KMS-11 (cell line): Measurements from ENCODE around the gene RPL13.

Experiments
- H2AFZ ChIP-seq: fragments of 200-600 bp; sonication (generic); 2 replicates; pipeline ENCODE4 v1.6.1; 2016; ENCODE audit warnings: antibody characterized with exemption, mixed run types, low read depth
- H3K27ac ChIP-seq: fragments of 200-600 bp; sonication (generic); 2 replicates; pipeline ENCODE4 v1.6.1; 2016; ENCODE audit warnings: mild to moderate bottlenecking, mixed run types
- H3K27me3 ChIP-seq: fragments of 200-600 bp; sonication (generic); 2 replicates; pipeline ENCODE4 v1.6.1; 2017; ENCODE audit warnings: mild to moderate bottlenecking, low read depth, mixed run types, moderate library complexity; ENCODE audit not compliant: insufficient read depth
- H3K36me3 ChIP-seq: fragments of 200-600 bp; sonication (generic); 2 replicates; pipeline ENCODE4 v1.6.1; 2017; ENCODE audit warnings: mild to moderate bottlenecking, mixed run types; ENCODE audit not compliant: insufficient read depth
- H3K4me1 ChIP-seq: fragments of 200-600 bp; sonication (generic); 2 replicates; pipeline ENCODE4 v1.6.1; 2016; ENCODE audit warnings: mild to moderate bottlenecking, low read depth, mixed run types; ENCODE audit not compliant: poor library complexity, severe bottlenecking
- H3K4me2 ChIP-seq: fragments of 200-600 bp; sonication (generic); 2 replicates; pipeline ENCODE4 v1.7.0; 2016; ENCODE audit warnings: mild to moderate bottlenecking, mixed run types
- H3K4me3 ChIP-seq: fragments of 200-600 bp; sonication (generic); IDR thresholded peaks from 2 replicates; pipeline ENCODE4 v1.6.1; 2017; ENCODE audit warnings: low read depth, low read length, mixed read lengths; ENCODE audit not compliant: insufficient read depth
- H3K79me2 ChIP-seq: fragments of 200-600 bp; sonication (generic); 2 replicates; pipeline ENCODE4 v1.6.1; 2016; ENCODE audit warnings: low read depth, mixed run types; ENCODE audit not compliant: insufficient read depth
- H3K9ac ChIP-seq: fragments of 200-600 bp; sonication (generic); 2 replicates; pipeline ENCODE4 v1.6.1; 2016; ENCODE audit warnings: mild to moderate bottlenecking, mixed run types
- H4K20me1 ChIP-seq: fragments of 200-600 bp; sonication (generic); 2 replicates; pipeline ENCODE4 v1.6.1; 2016; ENCODE audit warnings: mild to moderate bottlenecking, mixed run types; ENCODE audit not compliant: insufficient read depth
- CTCF ChIP-seq: fragments of 200-600 bp; sonication (generic); conservative IDR thresholded peaks from 2 replicates; pipeline ENCODE4 v1.6.1; 2017; ENCODE audit warnings: low read depth, mild to moderate bottlenecking, antibody characterized with exemption, low read length, moderate library complexity, mixed read lengths

The RPL13 gene

DNA sequence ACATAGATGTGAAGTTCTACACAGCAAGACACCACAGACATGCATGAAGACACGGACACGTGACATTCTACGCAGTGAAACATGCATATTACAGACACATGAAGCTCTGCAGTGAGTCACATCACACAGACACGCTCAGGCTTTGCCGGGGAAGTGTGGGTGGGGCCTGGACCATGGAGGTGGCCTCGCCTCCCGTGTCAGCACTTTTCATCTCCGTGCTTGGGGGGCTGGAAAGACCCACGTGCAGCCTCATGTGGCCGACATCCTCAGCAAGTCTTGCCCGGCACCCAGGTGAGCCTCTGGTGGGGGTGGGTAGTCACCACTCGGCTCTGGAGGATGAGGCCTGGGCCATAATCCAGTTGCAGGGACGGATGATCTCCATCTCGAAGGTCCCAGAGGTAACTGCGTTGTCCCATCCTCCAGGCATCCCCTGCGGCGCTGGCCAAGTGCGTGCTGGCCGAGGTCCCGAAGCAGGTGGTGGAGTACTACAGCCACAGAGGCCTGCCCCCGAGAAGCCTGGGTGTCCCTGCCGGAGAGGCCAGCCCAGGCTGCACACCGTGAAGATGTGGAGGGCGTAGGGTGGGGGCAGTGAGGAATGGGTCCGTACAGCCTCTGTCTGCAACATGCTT, 35.7 kb downstream of the RPL13 start:
- no peak overlapping the region for H3K4me3 ChIP-seq
- peaks cover 7% of the 10 kb centered on the region for H3K4me1 ChIP-seq
- TF ChIP-seq CTCF = no peak
- no peaks in the 10 kb centered on the region for H3K79me2 ChIP-seq
- no peak overlapping the region for H3K9ac ChIP-seq
- H4K20me1 ChIP-seq = no peaks in the 10 kb centered on the region
- H3K36me3 ChIP-seq = no peaks in the 10 kb centered on the region
- no peak overlapping the region for H3K4me2 ChIP-seq
- no peaks in the 10 kb centered on the region for H3K27me3 ChIP-seq
- H3K27ac ChIP-seq = no peak overlapping the region
- no peak overlapping the region for H2AFZ ChIP-seq

- H3K4me2 ChIP-seq = no peak overlapping the region
- H4K20me1 ChIP-seq = no peaks in the 10 kb centered on the region
- H3K4me1 ChIP-seq = peaks cover 7% of the 10 kb centered on the region
Observed at GRCh38 chr16:89596957-89597649, 36.6 kb downstream of the RPL13 start.

GRCh38 chr16:89598199-89598598, 37.7 kb downstream of the RPL13 start:
- peaks cover 7% of the 10 kb centered on the region for H3K4me1 ChIP-seq

More at GRCh38 chr16:89596957-89597649, 36.6 kb downstream of the RPL13 start:
- H3K79me2 ChIP-seq = no peaks in the 10 kb centered on the region
- H3K9ac ChIP-seq = no peak overlapping the region
- no peak for TF ChIP-seq CTCF
- no peaks in the 10 kb centered on the region; the same call in 1 of the 2 replicates for H3K27me3 ChIP-seq
- H3K36me3 ChIP-seq = no peaks in the 10 kb centered on the region
- H3K4me3 ChIP-seq = no peak overlapping the region
- no peak overlapping the region for H3K27ac ChIP-seq
- no peak overlapping the region for H2AFZ ChIP-seq

DNA sequence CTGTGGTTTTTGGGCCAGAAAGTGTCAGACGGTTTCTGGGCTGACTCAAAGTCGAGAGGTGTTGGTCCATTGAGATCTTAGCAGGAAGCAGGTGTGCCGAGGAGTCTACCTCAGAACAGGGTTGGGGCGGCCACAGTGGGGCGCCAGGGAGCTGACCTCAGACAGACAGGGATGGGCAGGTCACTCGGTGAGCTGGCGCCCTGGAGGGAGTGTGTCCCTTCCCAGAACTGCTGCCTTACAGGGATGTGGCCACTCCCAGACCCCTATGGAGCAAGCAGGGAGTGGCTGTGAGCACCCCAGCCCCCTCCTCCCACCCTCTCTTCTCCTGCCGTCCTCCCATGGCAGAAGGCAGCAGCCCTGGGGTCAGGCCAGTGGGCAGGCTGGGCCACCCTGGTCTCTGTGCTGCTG, 39.0 kb downstream of the RPL13 start:
- H2AFZ ChIP-seq = no peak overlapping the region; the same call in 1 of the 2 replicates
- H3K9ac ChIP-seq = no peak overlapping the region
- H3K27me3 ChIP-seq = peaks cover 3% of the 10 kb centered on the region; the same call in 1 of the 2 replicates
- H3K27ac ChIP-seq = no peak overlapping the region
- H3K4me1 ChIP-seq = peaks cover 7% of the 10 kb centered on the region
- 0 out of 2 replicates have a peak, but pooled peaks have one; percentile 36 for TF ChIP-seq CTCF
- no peaks in the 10 kb centered on the region for H3K79me2 ChIP-seq
- no peak overlapping the region for H3K4me3 ChIP-seq
- H4K20me1 ChIP-seq = no peaks in the 10 kb centered on the region
- no peaks in the 10 kb centered on the region for H3K36me3 ChIP-seq
- no peak overlapping the region for H3K4me2 ChIP-seq

More at GRCh38 chr16:89598199-89598598, 37.7 kb downstream of the RPL13 start:
- Histone ChIP-seq H3K4me3 (no peak overlapping the region), H3K27ac (no peak overlapping the region), H3K4me2 (no peak overlapping the region), H3K79me2 (no peaks in the 10 kb centered on the region), H2AFZ (no peak overlapping the region), H4K20me1 (no peaks in the 10 kb centered on the region), H3K9ac (no peak overlapping the region), H3K27me3 (peaks cover 3% of the 10 kb centered on the region; the same call in 1 of the 2 replicates), H3K36me3 (no peaks in the 10 kb centered on the region)
- TF ChIP-seq CTCF = no peak
